ENCODE data around the gene YJEFN3. TPM values are rescaled to one million over a fixed set of nuclear protein-coding genes. Genes with fewer than 3 reads are reported as not detected.

YJEFN3 gene
- total RNA-seq, 1 donor from 2014 or later = 2.5 TPM

- H3K36me3 ChIP-seq = peaks cover 0 to 74% of the 10 kb centered on the region in 2 donors
- no peak overlapping the region for H3K4me3 ChIP-seq
- TF ChIP-seq POLR2A (IDR thresholded peaks at IDR 0.05) (no peak), POLR2AphosphoS5 (IDR thresholded peaks at IDR 0.05; ENCODE audit: insufficient read depth in 1 of 2, low read depth in 1 of 2) (no peak)
- TF ChIP-seq, protein P1, sequence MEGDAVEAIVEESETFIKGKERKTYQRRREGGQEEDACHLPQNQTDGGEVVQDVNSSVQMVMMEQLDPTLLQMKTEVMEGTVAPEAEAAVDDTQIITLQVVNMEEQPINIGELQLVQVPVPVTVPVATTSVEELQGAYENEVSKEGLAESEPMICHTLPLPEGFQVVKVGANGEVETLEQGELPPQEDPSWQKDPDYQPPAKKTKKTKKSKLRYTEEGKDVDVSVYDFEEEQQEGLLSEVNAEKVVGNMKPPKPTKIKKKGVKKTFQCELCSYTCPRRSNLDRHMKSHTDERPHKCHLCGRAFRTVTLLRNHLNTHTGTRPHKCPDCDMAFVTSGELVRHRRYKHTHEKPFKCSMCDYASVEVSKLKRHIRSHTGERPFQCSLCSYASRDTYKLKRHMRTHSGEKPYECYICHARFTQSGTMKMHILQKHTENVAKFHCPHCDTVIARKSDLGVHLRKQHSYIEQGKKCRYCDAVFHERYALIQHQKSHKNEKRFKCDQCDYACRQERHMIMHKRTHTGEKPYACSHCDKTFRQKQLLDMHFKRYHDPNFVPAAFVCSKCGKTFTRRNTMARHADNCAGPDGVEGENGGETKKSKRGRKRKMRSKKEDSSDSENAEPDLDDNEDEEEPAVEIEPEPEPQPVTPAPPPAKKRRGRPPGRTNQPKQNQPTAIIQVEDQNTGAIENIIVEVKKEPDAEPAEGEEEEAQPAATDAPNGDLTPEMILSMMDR (IDR thresholded peaks at IDR 0.05) = no peak
- no peak overlapping the region for H3K27ac ChIP-seq
- no peaks in the 10 kb centered on the region for H3K4me1 ChIP-seq
- DNase-seq (ENCODE audit: extremely low spot score in 2 of 2) = no peak
- intact Hi-C loops (cut with DNase I) = no loop called here
- H3K27me3 ChIP-seq = no peaks in the 10 kb centered on the region
- H3K9me3 ChIP-seq = no peaks in the 10 kb centered on the region
Observed at GRCh38 chr19:19499272-19499995, 29.3 kb upstream of the YJEFN3 start.

DNA sequence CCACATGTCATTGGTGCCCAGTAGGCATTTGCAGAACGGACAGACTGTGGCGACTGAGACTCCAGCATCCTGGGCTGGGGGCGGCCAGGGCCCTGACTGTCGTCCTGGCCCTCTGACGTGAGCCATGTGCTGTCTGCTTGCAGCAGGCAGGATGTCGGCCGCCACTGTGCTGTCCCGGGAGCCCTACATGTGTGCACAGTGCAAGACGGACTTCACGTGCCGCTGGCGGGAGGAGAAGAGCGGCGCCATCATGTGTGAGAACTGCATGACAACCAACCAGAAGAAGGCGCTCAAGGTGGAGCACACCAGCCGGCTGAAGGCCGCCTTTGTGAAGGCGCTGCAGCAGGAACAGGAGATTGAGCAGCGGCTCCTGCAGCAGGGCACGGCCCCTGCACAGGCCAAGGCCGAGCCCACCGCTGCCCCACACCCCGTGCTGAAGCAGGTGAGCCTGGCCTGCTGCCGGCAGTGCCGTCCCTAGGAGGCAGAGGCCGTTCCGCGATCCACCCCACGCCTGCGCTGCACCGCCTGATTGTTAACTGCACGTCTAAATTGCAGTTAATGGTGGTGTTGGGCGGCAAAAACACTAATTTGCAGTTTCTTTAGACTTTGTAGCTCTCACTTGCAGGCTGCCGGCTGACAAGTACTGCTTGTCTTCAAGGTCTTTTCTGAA lies 27.6 kb upstream of the YJEFN3 start:
- no peaks in the 10 kb centered on the region for H3K4me1 ChIP-seq
- DNase-seq (ENCODE audit: extremely low spot score in 2 of 2) = no peak
- peaks cover 0 to 80% of the 10 kb centered on the region in 2 donors for H3K36me3 ChIP-seq
- no peaks in the 10 kb centered on the region for H3K27me3 ChIP-seq
- H3K9me3 ChIP-seq = no peaks in the 10 kb centered on the region
- intact Hi-C loops (cut with DNase I) = no loop called here
- TF ChIP-seq POLR2A (IDR thresholded peaks at IDR 0.05) (no peak), POLR2AphosphoS5 (IDR thresholded peaks at IDR 0.05; ENCODE audit: insufficient read depth in 1 of 2, low read depth in 1 of 2) (no peak)
- TF ChIP-seq, protein P1 (IDR thresholded peaks at IDR 0.05) = no peak
- no peak overlapping the region for H3K4me3 ChIP-seq
- H3K27ac ChIP-seq = no peak overlapping the region

GRCh38 chr19:19501798-19502197 lies 26.9 kb upstream of the YJEFN3 start:
- Histone ChIP-seq H3K27ac (no peak overlapping the region), H3K36me3 (peaks cover 0 to 74% of the 10 kb centered on the region in 2 donors), H3K9me3 (no peaks in the 10 kb centered on the region), H3K27me3 (no peaks in the 10 kb centered on the region), H3K4me3 (no peak overlapping the region), H3K4me1 (no peaks in the 10 kb centered on the region)
- no peak for DNase-seq (ENCODE audit: extremely low spot score in 2 of 2)
- intact Hi-C loops (cut with DNase I) = no loop called here
- TF ChIP-seq POLR2A (IDR thresholded peaks at IDR 0.05) (no peak), POLR2AphosphoS5 (IDR thresholded peaks at IDR 0.05; ENCODE audit: insufficient read depth in 1 of 2, low read depth in 1 of 2) (no peak)
- TF ChIP-seq, protein P1 (IDR thresholded peaks at IDR 0.05) = no peak

- Histone ChIP-seq H3K27me3 (no peaks in the 10 kb centered on the region), H3K36me3 (peaks cover 0 to 69% of the 10 kb centered on the region in 2 donors)
- no peak for DNase-seq (ENCODE audit: extremely low spot score in 2 of 2)
Observed at GRCh38 chr19:19502281-19502680, 26.4 kb upstream of the YJEFN3 start.

More at GRCh38 chr19:19502281-19502680, 26.4 kb upstream of the YJEFN3 start:
- Histone ChIP-seq H3K27ac (no peak overlapping the region), H3K9me3 (no peaks in the 10 kb centered on the region), H3K4me1 (no peaks in the 10 kb centered on the region), H3K4me3 (no peak overlapping the region)
- TF ChIP-seq, protein P1 (IDR thresholded peaks at IDR 0.05) = no peak
- TF ChIP-seq POLR2AphosphoS5 (IDR thresholded peaks at IDR 0.05; ENCODE audit: insufficient read depth in 1 of 2, low read depth in 1 of 2) (no peak), POLR2A (IDR thresholded peaks at IDR 0.05) (no peak)
- intact Hi-C loops (cut with DNase I) = no loop called here

Measured in vagina (tissue), 2 donors.